ENCODE data around the gene FAM133A.

The FAM133A gene

GRCh38 chrX:93673869-93674271, at the start of gene FAM133A:
FAM133A (plus strand) TSS chrX:93674206; CDS start chrX:93709420, 35,214 bp downstream.
- DNase-seq (ENCODE audit: low spot score): no peak

GRCh38 chrX:93637591-93637990, 36.4 kb upstream of the FAM133A start:
- no peak for DNase-seq (ENCODE audit: low spot score)

GRCh38 chrX:93649381-93649780, 24.6 kb upstream of the FAM133A start:
- no peak for DNase-seq (ENCODE audit: low spot score)

- DNase-seq (ENCODE audit: low spot score): no peak
Observed at GRCh38 chrX:93660575-93660974, 13.4 kb upstream of the FAM133A start.

- DNase-seq (ENCODE audit: low spot score): peak; percentile 74
Observed at GRCh38 chrX:93673056-93673868, 744 bp upstream of the FAM133A start, which contains the start of gene NAP1L3. NAP1L3 (minus strand) TSS chrX:93673578; CDS start chrX:93673304, 274 bp downstream.

- DNase-seq (ENCODE audit: low spot score): no peak
Observed at GRCh38 chrX:93695981-93696380, 22.0 kb downstream of the FAM133A start.

GRCh38 chrX:93703701-93704100, 29.7 kb downstream of the FAM133A start:
- DNase-seq (ENCODE audit: low spot score): no peak

GRCh38 chrX:93711076-93711475, 37.1 kb downstream of the FAM133A start:
- DNase-seq (ENCODE audit: low spot score): no peak

- no peak for DNase-seq (ENCODE audit: low spot score)
Observed at GRCh38 chrX:93741811-93742210, 67.8 kb downstream of the FAM133A start.

GRCh38 chrX:93760163-93760562, 86.2 kb downstream of the FAM133A start:
- no peak for DNase-seq (ENCODE audit: low spot score)
